ENCODE measurements around the gene HS6ST3.

Gene HS6ST3

GRCh38 chr13:96696389-96696900 is 606.5 kb downstream of the HS6ST3 start:
- no peak for DNase-seq (ENCODE audit: extremely low read depth in 1 of 2, low read depth in 1 of 2)

- DNase-seq (ENCODE audit: extremely low read depth in 1 of 2, low read depth in 1 of 2), result no peak
Measured at GRCh38 chr13:96700657-96701056, 610.8 kb downstream of the HS6ST3 start.

GRCh38 chr13:96707146-96707545 is 617.2 kb downstream of the HS6ST3 start:
- DNase-seq (ENCODE audit: extremely low read depth in 1 of 2, low read depth in 1 of 2), result no peak

GRCh38 chr13:96710166-96710862 is 620.4 kb downstream of the HS6ST3 start:
- DNase-seq (ENCODE audit: extremely low read depth in 1 of 2, low read depth in 1 of 2), result no peak

- DNase-seq (ENCODE audit: extremely low read depth in 1 of 2, low read depth in 1 of 2), result no peak
Measured at GRCh38 chr13:96720446-96720845, 630.5 kb downstream of the HS6ST3 start.

GRCh38 chr13:96726651-96727050 is 636.7 kb downstream of the HS6ST3 start:
- no peak for DNase-seq (ENCODE audit: extremely low read depth in 1 of 2, low read depth in 1 of 2)

- DNase-seq (ENCODE audit: extremely low read depth in 1 of 2, low read depth in 1 of 2), result no peak
Measured at GRCh38 chr13:96728463-96728862, 638.6 kb downstream of the HS6ST3 start.

GRCh38 chr13:96730676-96731075 is 640.8 kb downstream of the HS6ST3 start:
- no peak for DNase-seq (ENCODE audit: extremely low read depth in 1 of 2, low read depth in 1 of 2)

- no peak for DNase-seq (ENCODE audit: extremely low read depth in 1 of 2, low read depth in 1 of 2)
Measured at GRCh38 chr13:96734499-96734898, 644.6 kb downstream of the HS6ST3 start.

- DNase-seq (ENCODE audit: extremely low read depth in 1 of 2, low read depth in 1 of 2), result no peak
Measured at GRCh38 chr13:96741779-96742178, 651.9 kb downstream of the HS6ST3 start.

GRCh38 chr13:96743296-96744089 is 653.6 kb downstream of the HS6ST3 start:
- DNase-seq (ENCODE audit: extremely low read depth in 1 of 2, low read depth in 1 of 2), result no peak

- DNase-seq (ENCODE audit: extremely low read depth in 1 of 2, low read depth in 1 of 2), result no peak
Measured at GRCh38 chr13:96744367-96745331, 654.7 kb downstream of the HS6ST3 start.

GRCh38 chr13:96746886-96747285 is 657.0 kb downstream of the HS6ST3 start:
- no peak for DNase-seq (ENCODE audit: extremely low read depth in 1 of 2, low read depth in 1 of 2)

GRCh38 chr13:96749825-96750224 is 659.9 kb downstream of the HS6ST3 start:
- DNase-seq (ENCODE audit: extremely low read depth in 1 of 2, low read depth in 1 of 2), result no peak

GRCh38 chr13:96751089-96751488 is 661.2 kb downstream of the HS6ST3 start:
- DNase-seq (ENCODE audit: extremely low read depth in 1 of 2, low read depth in 1 of 2), result no peak

- no peak for DNase-seq (ENCODE audit: extremely low read depth in 1 of 2, low read depth in 1 of 2)
Measured at GRCh38 chr13:96762876-96763275, 673.0 kb downstream of the HS6ST3 start.

- DNase-seq (ENCODE audit: extremely low read depth in 1 of 2, low read depth in 1 of 2), result no peak
Measured at GRCh38 chr13:96766306-96766705, 676.4 kb downstream of the HS6ST3 start.

GRCh38 chr13:96768524-96768923 is 678.6 kb downstream of the HS6ST3 start:
- DNase-seq (ENCODE audit: extremely low read depth in 1 of 2, low read depth in 1 of 2), result no peak

GRCh38 chr13:96769874-96770273 is 680.0 kb downstream of the HS6ST3 start:
- DNase-seq (ENCODE audit: extremely low read depth in 1 of 2, low read depth in 1 of 2), result no peak

GRCh38 chr13:96771486-96772367 is 681.8 kb downstream of the HS6ST3 start:
- DNase-seq (ENCODE audit: extremely low read depth in 1 of 2, low read depth in 1 of 2), result no peak
